Measurements from ENCODE around the gene IZUMO4. TPM values are rescaled to one million over a fixed set of nuclear protein-coding genes. Genes with fewer than 3 reads are reported as not detected.

Gene IZUMO4
- total RNA-seq, 1 experiment from 2014 or later = 285 TPM

DNA sequence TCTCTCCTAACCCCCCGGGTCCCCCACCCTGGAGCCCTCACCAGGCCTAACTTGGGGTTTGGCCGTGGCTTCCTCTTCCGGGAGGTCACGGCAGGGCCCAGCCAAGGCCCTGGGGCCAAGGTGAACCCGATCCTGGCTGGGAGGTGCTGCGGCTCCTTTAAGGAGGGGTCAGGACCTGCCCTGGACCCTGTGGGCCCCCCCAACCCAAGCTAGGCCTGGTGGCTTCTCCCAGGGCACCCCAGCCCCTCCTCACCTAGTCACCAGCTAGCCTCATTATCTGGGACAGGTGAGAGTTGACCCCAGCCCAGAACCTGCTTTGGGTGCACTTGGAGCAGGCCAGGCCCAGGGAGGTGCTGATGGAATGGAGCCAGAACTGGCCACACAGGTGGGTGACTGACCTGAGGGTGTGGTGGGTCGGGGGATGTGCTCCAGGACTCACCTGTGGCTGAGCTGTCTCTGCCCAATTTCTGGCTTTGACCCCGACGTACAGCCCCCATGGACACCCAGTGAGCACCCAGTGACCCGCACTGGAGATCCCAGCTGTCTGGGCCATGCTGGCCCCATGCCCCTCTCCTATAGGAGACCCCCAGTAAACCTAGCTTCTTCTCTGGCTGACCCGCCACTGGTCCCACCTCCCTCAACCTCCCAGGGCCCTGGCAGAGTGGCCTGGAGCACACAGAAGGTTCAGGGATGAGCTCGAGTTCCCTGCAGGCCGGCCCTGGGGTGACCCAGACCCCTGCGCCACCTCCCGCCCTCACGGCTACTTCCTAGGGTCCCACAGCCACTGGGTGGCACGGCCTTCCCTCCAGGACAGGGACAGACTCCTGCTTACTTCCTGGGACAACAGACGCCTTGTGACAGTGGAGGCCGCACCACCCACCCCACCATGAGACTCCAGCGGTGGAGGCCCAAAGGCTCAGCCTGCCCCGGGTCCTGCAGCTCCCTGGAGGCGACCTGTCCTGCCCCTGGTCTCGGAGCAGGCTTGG is 38.9 kb upstream of the IZUMO4 start:
- Histone ChIP-seq H3K4me1 (ENCODE audit: low read length) (peaks cover 63% of the 10 kb centered on the region), H3K9ac (ENCODE audit: low read length) (0 out of 2 replicates have a peak overlapping the region, but pooled peaks have one; percentile 15), H3K4me2 (ENCODE audit: low read depth, low read length, poor library complexity, severe bottlenecking) (no peak overlapping the region), H3K4me3 (ENCODE audit: low read length) (no peak overlapping the region), H3K36me3 (ENCODE audit: insufficient read depth, low read length) (no peaks in the 10 kb centered on the region), H3K9me3 (ENCODE audit: low read length) (no peaks in the 10 kb centered on the region), H3K27ac (ENCODE audit: low read length) (peak overlapping the region; percentile 52; the same call in 1 of the 2 replicates), H3K27me3 (ENCODE audit: low read length) (no peaks in the 10 kb centered on the region), H3K9me2 (replicated peaks; ENCODE audit: insufficient read depth, low read length) (no peaks in the 10 kb centered on the region), H4K20me1 (ENCODE audit: insufficient read depth, low read depth, low read length) (no peaks in the 10 kb centered on the region), H3K79me2 (ENCODE audit: low read length) (no peaks in the 10 kb centered on the region), H2AFZ (ENCODE audit: low read length) (no peak overlapping the region)
- no peak for DNase-seq

DNA sequence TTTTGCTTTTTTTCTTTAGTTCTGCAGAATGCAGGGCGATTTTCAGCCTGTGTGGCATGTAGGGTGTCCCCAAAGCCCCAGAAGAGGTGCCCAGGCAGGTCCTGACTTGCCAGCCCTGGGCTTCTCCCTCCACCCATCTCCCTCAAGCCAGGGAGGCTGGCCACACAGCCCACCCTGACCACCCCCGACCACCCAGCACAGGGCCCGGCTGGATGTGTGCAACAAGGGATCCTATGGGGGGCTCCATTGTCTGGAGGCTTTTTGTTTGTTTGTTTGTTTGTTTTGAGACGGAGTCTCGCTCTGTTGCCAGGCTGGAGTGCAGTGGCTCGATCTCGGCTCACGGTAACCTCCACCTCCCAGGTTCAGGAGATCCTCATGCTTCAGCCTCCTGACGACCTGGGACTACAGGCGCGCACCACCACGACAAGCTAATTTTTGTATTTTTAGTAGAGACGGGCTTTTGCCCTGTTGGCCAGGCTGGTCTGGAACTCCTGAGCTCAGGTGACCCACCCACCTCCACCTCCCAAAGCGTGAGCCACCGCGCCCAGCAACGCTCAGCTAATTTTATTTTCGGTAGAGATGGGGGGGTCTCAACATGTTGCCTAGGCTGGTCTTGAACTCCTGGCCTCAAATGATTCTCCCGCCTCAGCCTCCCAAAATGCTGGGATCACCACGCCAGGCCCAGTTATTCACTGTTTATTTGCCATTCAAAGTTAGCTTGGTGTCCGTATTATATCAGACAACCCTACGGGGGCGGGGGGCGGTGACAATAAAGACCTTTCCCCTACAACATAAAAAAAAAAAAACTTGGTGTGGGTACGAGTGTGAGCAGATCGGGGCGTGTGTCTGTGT is 37.9 kb upstream of the IZUMO4 start:
- Histone ChIP-seq H3K79me2 (ENCODE audit: low read length) (no peaks in the 10 kb centered on the region), H2AFZ (ENCODE audit: low read length) (no peak overlapping the region), H3K9ac (ENCODE audit: low read length) (peak overlapping the region; percentile 90), H3K4me1 (ENCODE audit: low read length) (peaks cover 72% of the 10 kb centered on the region), H3K9me2 (replicated peaks; ENCODE audit: insufficient read depth, low read length) (no peaks in the 10 kb centered on the region), H3K4me2 (ENCODE audit: low read depth, low read length, poor library complexity, severe bottlenecking) (peak overlapping the region; percentile 88), H3K36me3 (ENCODE audit: insufficient read depth, low read length) (no peaks in the 10 kb centered on the region), H3K4me3 (ENCODE audit: low read length) (peak overlapping the region; percentile 73), H3K27me3 (ENCODE audit: low read length) (no peaks in the 10 kb centered on the region), H3K27ac (ENCODE audit: low read length) (peak overlapping the region; percentile 93), H4K20me1 (ENCODE audit: insufficient read depth, low read depth, low read length) (no peaks in the 10 kb centered on the region), H3K9me3 (ENCODE audit: low read length) (no peaks in the 10 kb centered on the region)
- DNase-seq = no peak

DNA sequence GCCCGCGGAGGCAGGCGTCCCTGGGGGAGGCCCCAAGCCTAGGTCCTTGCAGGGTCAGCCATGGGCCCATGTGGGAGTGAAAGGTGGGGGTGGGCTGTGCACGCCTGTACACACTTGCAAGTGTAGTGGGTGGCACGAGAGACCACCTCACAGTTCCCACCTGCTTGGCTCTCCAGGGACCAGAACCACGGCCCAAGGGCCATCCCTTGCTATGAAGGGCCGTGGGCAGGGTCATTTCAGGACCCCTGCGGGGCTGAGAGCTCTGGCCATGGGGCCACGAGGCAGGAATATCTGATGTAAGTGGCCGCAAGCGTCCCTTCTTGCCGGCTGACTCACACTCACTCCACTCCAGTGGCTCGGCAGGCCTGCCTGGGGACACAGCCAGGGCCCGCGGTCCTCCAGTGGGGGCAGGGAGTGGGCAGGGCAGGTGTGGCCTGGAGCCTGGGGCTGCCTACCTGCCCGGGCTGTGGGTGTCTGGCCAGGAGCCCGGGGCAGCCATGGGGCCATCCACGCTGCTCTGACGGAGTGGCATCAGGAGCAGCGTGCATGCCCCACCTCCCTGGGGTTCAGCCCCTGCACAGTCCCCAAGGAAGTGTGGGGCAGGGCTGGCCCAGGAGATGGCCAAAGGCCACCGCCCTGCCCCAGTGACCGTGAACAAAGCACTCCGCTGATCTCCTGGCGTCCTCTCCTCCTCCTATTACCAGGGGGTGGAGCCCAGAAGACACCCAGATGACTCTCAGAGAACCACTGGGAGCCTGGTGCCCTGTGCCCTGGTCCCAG is 37.1 kb upstream of the IZUMO4 start:
- peak; percentile 90 for DNase-seq
- Histone ChIP-seq H3K4me2 (ENCODE audit: low read depth, low read length, poor library complexity, severe bottlenecking) (peak overlapping the region; percentile 88), H3K27ac (ENCODE audit: low read length) (peak overlapping the region; percentile 93), H4K20me1 (ENCODE audit: insufficient read depth, low read depth, low read length) (no peaks in the 10 kb centered on the region), H3K36me3 (ENCODE audit: insufficient read depth, low read length) (no peaks in the 10 kb centered on the region), H3K79me2 (ENCODE audit: low read length) (no peaks in the 10 kb centered on the region), H3K9ac (ENCODE audit: low read length) (peak overlapping the region; percentile 90), H3K9me2 (replicated peaks; ENCODE audit: insufficient read depth, low read length) (no peaks in the 10 kb centered on the region), H3K4me3 (ENCODE audit: low read length) (peak overlapping the region; percentile 73), H2AFZ (ENCODE audit: low read length) (no peak overlapping the region), H3K9me3 (ENCODE audit: low read length) (no peaks in the 10 kb centered on the region), H3K27me3 (ENCODE audit: low read length) (no peaks in the 10 kb centered on the region), H3K4me1 (ENCODE audit: low read length) (peaks cover 78% of the 10 kb centered on the region)

DNA sequence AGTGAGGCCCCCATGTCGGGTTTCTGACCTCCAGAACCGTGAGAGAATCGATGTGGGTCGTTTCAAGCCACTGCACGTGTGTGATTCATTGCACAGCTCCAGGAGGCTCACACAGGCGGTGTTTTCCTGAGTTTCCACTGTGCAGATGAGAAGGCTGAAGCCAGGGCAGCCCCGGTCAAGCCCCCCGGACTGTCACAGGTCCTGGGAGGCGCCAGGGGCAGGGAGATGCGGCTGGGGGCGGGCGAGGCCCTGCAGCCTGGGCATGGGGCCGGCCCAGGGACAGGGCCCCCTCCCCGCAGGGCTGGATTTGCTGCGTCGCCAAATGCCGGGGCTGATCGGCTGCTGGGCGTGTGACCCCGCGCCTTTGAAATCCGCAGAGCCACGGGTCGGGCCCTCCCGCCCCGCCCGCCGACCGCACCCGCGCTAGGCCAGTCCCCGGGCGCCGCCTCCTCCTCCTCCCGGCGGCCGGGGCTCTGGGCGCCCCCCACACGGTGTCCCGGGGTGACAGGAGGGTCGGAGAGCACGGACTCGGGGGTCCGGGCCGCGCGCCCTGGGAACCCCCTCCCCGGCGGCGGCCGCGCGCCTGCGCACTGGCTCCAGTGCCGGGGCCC is 35.7 kb upstream of the IZUMO4 start:
- DNase-seq = no peak
- Histone ChIP-seq H3K36me3 (ENCODE audit: insufficient read depth, low read length) (no peaks in the 10 kb centered on the region), H3K9me2 (replicated peaks; ENCODE audit: insufficient read depth, low read length) (no peaks in the 10 kb centered on the region), H3K9ac (ENCODE audit: low read length) (peak overlapping the region; percentile 90), H3K9me3 (ENCODE audit: low read length) (no peaks in the 10 kb centered on the region), H3K27ac (ENCODE audit: low read length) (peak overlapping the region; percentile 93), H2AFZ (ENCODE audit: low read length) (no peak overlapping the region), H3K4me2 (ENCODE audit: low read depth, low read length, poor library complexity, severe bottlenecking) (peak overlapping the region; percentile 88), H4K20me1 (ENCODE audit: insufficient read depth, low read depth, low read length) (no peaks in the 10 kb centered on the region), H3K4me1 (ENCODE audit: low read length) (peaks cover 71% of the 10 kb centered on the region), H3K79me2 (ENCODE audit: low read length) (no peaks in the 10 kb centered on the region), H3K27me3 (ENCODE audit: low read length) (no peaks in the 10 kb centered on the region), H3K4me3 (ENCODE audit: low read length) (peak overlapping the region; percentile 73)

DNA sequence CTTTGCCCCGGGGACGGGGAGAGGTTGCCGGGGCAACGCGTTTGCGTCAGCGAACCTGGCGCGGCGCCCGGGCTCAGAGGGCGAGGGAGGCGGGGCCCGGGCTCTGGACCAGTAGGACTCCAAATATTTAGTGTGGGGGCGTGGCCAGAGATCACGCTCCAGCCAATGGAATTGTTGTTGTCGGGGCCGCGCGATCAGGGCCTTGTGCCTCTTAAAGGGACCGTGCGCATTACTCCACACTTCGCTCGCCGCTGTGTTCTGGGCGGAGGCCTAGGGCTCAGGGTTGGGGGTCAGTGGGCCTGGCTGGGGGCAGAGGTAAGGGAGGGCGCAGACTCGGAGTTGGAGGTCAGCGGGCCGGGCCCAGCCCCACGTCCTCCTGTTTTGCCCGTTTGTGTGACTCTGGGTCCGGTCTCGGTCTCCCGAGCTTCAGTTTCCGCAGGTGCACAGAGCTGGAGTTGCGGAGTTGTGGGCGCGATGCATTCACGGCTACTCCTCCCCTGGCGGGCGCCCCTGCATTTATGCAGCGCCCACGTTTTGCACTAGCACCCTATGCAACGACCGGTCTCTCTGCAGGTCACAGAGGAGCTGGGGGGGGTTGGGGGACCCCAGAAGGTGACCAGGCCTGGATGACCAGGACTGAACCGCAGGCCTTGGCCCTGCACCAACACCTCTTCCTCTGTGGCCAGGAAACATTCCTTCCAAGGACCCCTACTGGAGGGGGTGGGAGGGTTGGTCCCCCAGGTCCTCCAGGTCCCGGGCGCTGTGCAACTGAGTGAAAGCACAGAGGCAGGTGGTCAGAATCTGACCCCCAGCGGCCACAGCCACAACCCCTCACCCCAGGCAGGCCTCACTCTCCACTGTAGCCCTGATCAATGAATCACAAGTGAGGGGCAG is 35.0 kb upstream of the IZUMO4 start:
- H3K9me2 ChIP-seq (replicated peaks; ENCODE audit: insufficient read depth, low read length) = no peaks in the 10 kb centered on the region
- peak overlapping the region; percentile 88 for H3K4me2 ChIP-seq (ENCODE audit: low read depth, low read length, poor library complexity, severe bottlenecking)
- H3K27ac ChIP-seq (ENCODE audit: low read length) = peak overlapping the region; percentile 93
- no peaks in the 10 kb centered on the region for H3K36me3 ChIP-seq (ENCODE audit: insufficient read depth, low read length)
- H3K9ac ChIP-seq (ENCODE audit: low read length) = peak overlapping the region; percentile 90
- H4K20me1 ChIP-seq (ENCODE audit: insufficient read depth, low read depth, low read length) = no peaks in the 10 kb centered on the region
- no peaks in the 10 kb centered on the region for H3K27me3 ChIP-seq (ENCODE audit: low read length)
- peaks cover 65% of the 10 kb centered on the region for H3K4me1 ChIP-seq (ENCODE audit: low read length)
- peak; percentile 100 for DNase-seq
- peak overlapping the region; percentile 77 for H3K4me3 ChIP-seq (ENCODE audit: low read length)
- H3K9me3 ChIP-seq (ENCODE audit: low read length) = no peaks in the 10 kb centered on the region
- no peaks in the 10 kb centered on the region for H3K79me2 ChIP-seq (ENCODE audit: low read length)
- H2AFZ ChIP-seq (ENCODE audit: low read length) = no peak overlapping the region

DNA sequence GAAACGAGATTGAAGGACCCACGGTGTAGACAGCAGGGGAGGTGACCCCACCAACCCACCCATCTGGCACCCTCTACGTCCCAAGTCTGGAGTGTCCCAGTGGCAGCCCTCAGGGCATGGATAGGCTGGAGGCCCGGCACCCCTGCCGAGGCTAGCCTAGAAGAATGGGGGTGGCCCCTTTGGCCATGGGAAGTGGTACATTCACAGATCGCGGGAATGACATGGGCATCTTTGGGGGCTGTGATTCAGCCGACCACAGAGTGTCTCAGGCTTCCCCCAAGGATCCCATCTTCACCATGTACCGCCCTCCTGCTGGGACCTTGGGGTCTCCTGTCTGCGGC is 34.4 kb upstream of the IZUMO4 start:
- Histone ChIP-seq H3K36me3 (ENCODE audit: insufficient read depth, low read length) (no peaks in the 10 kb centered on the region), H3K4me3 (ENCODE audit: low read length) (peak overlapping the region; percentile 77), H3K27ac (ENCODE audit: low read length) (peak overlapping the region; percentile 93), H3K4me1 (ENCODE audit: low read length) (peaks cover 64% of the 10 kb centered on the region), H3K79me2 (ENCODE audit: low read length) (no peaks in the 10 kb centered on the region), H3K9me3 (ENCODE audit: low read length) (no peaks in the 10 kb centered on the region), H2AFZ (ENCODE audit: low read length) (no peak overlapping the region), H3K4me2 (ENCODE audit: low read depth, low read length, poor library complexity, severe bottlenecking) (peak overlapping the region; percentile 88), H4K20me1 (ENCODE audit: insufficient read depth, low read depth, low read length) (no peaks in the 10 kb centered on the region), H3K9ac (ENCODE audit: low read length) (peak overlapping the region; percentile 86), H3K27me3 (ENCODE audit: low read length) (no peaks in the 10 kb centered on the region), H3K9me2 (replicated peaks; ENCODE audit: insufficient read depth, low read length) (no peaks in the 10 kb centered on the region)
- DNase-seq = no peak

DNA sequence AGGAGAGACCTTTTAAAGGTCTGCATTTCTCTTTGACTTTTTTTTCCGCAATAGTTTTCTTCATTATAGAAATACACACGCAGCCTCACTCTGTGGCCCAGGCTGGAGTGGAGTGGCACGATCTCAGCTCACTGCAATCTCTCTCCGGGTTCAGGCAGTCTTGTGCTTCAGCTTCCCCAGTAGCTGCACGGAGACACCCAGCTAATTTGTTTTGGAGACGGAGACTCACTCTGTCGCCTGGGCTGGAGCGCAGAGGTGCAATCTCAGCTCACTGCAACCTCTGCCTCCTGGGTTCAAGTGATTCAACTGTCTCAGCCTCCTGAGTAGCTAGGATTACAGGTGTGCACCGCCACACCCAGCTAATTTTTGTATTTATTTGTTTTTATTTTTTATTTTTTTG is 33.9 kb upstream of the IZUMO4 start:
- H3K9me2 ChIP-seq (replicated peaks; ENCODE audit: insufficient read depth, low read length) = no peaks in the 10 kb centered on the region
- H3K4me2 ChIP-seq (ENCODE audit: low read depth, low read length, poor library complexity, severe bottlenecking) = peak overlapping the region; percentile 88
- no peaks in the 10 kb centered on the region for H3K9me3 ChIP-seq (ENCODE audit: low read length)
- DNase-seq = peak; percentile 76
- no peaks in the 10 kb centered on the region for H3K79me2 ChIP-seq (ENCODE audit: low read length)
- no peak overlapping the region for H2AFZ ChIP-seq (ENCODE audit: low read length)
- peak overlapping the region; percentile 77; the same call in 1 of the 2 replicates for H3K4me3 ChIP-seq (ENCODE audit: low read length)
- peaks cover 64% of the 10 kb centered on the region for H3K4me1 ChIP-seq (ENCODE audit: low read length)
- H3K27me3 ChIP-seq (ENCODE audit: low read length) = no peaks in the 10 kb centered on the region
- peak overlapping the region; percentile 93 for H3K27ac ChIP-seq (ENCODE audit: low read length)
- H3K36me3 ChIP-seq (ENCODE audit: insufficient read depth, low read length) = no peaks in the 10 kb centered on the region
- H3K9ac ChIP-seq (ENCODE audit: low read length) = peak overlapping the region; percentile 86
- H4K20me1 ChIP-seq (ENCODE audit: insufficient read depth, low read depth, low read length) = no peaks in the 10 kb centered on the region

Data from Karpas-422 (cell line).